GM21737 (cell line): ENCODE measurements around the gene PTPRC.
A peak's percentile ranks its signal among the peaks of the same experiment; 100 is the strongest.
"Not testable (repeated sequence)": the region's sequence is repeated elsewhere in the genome, so short reads cannot be mapped to it uniquely, and the experiment has no call there.

Experiments
- ATAC-seq: cut with Tn5 transposase; IDR thresholded peaks from one replicate; pipeline ENCODE4 v1.9.1; 2021; ENCODE audit warnings: mild to moderate bottlenecking, moderate library complexity; ENCODE audit not compliant: unreplicated experiment

PTPRC gene

GRCh38 chr1:198638894-198639635 is at the start of gene PTPRC:
Gene PTPRC, plus strand, starts transcription at chr1:198639040. Its CDS starts 229 bp downstream, at chr1:198639269.
- ATAC-seq: peak; percentile 71

- no peak for ATAC-seq
Observed at GRCh38 chr1:198590454-198590853, 48.4 kb upstream of the PTPRC start.

GRCh38 chr1:198595765-198596164 is 43.1 kb upstream of the PTPRC start:
- ATAC-seq: no peak

GRCh38 chr1:198597690-198598430 is 41.0 kb upstream of the PTPRC start:
- ATAC-seq: no peak

GRCh38 chr1:198598796-198599321 is 40.0 kb upstream of the PTPRC start:
- ATAC-seq: peak; percentile 78

GRCh38 chr1:198599749-198600148 is 39.1 kb upstream of the PTPRC start:
- ATAC-seq: no peak

GRCh38 chr1:198600906-198601305 is 37.9 kb upstream of the PTPRC start:
- no peak for ATAC-seq

- not testable (repeated sequence) for ATAC-seq
Observed at GRCh38 chr1:198601310-198601709, 37.5 kb upstream of the PTPRC start.

- no peak for ATAC-seq
Observed at GRCh38 chr1:198601936-198602889, 36.6 kb upstream of the PTPRC start.

GRCh38 chr1:198604975-198605374 is 33.9 kb upstream of the PTPRC start:
- ATAC-seq: no peak

- ATAC-seq: no peak
Observed at GRCh38 chr1:198605406-198605805, 33.4 kb upstream of the PTPRC start.

GRCh38 chr1:198606020-198606438 is 32.8 kb upstream of the PTPRC start:
- no peak for ATAC-seq

- ATAC-seq: no peak
Observed at GRCh38 chr1:198607714-198608113, 31.1 kb upstream of the PTPRC start.

GRCh38 chr1:198610362-198610761 is 28.5 kb upstream of the PTPRC start:
- ATAC-seq: no peak

GRCh38 chr1:198611219-198611618 is 27.6 kb upstream of the PTPRC start:
- no peak for ATAC-seq

GRCh38 chr1:198612471-198613260 is 26.2 kb upstream of the PTPRC start:
- ATAC-seq: no peak

- ATAC-seq: no peak
Observed at GRCh38 chr1:198617406-198617805, 21.4 kb upstream of the PTPRC start.

- ATAC-seq: no peak
Observed at GRCh38 chr1:198619375-198620140, 19.3 kb upstream of the PTPRC start.

GRCh38 chr1:198620218-198620617 is 18.6 kb upstream of the PTPRC start:
- ATAC-seq: no peak
